ENCODE results near the gene INMT.
A peak's percentile ranks its signal among the peaks of the same experiment; 100 is the strongest.

The INMT gene

DNA sequence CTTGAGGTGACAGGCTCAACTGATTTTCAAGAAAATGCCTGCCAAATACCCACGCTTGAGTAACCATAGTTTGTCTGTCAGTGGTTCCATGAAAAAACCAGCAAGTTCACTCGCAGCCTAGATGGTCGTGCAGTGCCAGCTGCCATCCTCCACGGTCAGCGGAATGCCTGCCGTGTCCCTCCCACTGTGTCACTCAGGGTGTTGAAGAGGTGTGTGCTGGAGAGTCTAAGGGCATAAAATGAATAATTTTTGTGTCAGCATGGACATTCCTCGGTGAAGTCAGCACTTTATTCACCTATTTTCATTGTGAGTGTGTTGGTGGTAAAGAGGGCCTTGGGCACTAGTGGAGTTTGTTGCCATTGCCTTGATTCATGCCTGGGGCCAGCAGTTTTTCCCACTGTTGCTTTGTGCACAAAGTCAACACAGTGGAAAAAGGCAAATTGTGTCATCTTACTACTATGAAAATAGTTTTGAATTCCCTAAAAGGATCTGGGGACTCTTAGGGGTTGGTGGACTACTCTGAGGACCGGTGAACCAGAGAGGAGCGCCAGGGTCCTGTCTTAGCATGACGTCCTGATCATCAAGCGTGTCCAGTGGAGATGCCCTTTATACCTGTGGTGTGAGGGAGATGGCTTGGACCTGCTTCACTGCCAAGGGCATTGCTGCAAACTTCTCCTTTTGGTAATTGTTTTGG, 36.9 kb downstream of the INMT start:
- TF ChIP-seq, protein P1, sequence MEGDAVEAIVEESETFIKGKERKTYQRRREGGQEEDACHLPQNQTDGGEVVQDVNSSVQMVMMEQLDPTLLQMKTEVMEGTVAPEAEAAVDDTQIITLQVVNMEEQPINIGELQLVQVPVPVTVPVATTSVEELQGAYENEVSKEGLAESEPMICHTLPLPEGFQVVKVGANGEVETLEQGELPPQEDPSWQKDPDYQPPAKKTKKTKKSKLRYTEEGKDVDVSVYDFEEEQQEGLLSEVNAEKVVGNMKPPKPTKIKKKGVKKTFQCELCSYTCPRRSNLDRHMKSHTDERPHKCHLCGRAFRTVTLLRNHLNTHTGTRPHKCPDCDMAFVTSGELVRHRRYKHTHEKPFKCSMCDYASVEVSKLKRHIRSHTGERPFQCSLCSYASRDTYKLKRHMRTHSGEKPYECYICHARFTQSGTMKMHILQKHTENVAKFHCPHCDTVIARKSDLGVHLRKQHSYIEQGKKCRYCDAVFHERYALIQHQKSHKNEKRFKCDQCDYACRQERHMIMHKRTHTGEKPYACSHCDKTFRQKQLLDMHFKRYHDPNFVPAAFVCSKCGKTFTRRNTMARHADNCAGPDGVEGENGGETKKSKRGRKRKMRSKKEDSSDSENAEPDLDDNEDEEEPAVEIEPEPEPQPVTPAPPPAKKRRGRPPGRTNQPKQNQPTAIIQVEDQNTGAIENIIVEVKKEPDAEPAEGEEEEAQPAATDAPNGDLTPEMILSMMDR (IDR thresholded peaks at IDR 0.05; ENCODE audit: low read depth, low read length, missing control alignments) = no peak
- DNase-seq (ENCODE audit: extremely low read depth, low read depth) = no peak
- H3K4me3 ChIP-seq (replicated peaks; ENCODE audit: low read depth, low read length) = no peak overlapping the region

DNA sequence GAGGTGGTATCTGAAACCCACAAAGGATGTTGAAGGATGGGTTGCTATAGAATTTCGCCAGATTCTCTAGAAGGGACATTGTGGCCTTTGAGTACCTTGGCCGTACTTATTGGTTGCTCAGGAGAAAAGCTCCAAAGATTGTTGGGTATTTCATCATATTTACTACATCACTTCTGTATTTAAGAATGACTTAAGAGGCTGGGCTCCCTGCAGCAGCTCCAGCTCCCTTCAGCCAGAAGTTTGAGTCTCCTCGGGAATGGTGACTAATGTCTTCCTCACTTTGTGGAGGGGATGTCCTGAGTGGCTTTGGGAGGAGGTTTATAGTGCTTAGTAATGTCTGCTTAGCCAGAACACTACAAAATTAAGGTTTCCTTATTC, 37.4 kb downstream of the INMT start:
- no peak for DNase-seq (ENCODE audit: extremely low read depth, low read depth)

DNA sequence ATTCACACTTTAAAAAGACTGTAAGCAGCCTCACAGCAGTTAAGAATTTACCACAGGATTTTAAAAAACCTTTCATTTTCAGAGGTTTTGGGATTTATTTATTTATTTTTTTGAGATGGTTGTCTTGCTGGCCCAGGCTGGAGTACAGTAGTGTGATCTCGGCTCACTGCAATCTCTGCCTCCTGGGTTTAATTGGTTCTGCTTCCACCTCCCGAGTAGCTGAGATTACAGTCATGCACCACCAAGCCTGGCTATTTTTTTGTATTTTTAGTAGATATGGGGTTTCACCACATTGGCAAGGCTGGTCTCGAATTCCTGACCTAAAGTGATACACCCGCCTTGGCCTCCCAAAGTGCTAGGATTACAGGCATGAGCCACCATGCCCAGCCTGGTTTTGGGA, 38.4 kb downstream of the INMT start:
- H3K4me3 ChIP-seq (replicated peaks; ENCODE audit: low read depth, low read length) = no peak overlapping the region
- DNase-seq (ENCODE audit: extremely low read depth, low read depth) = no peak
- TF ChIP-seq, protein P1 (IDR thresholded peaks at IDR 0.05; ENCODE audit: low read depth, low read length, missing control alignments) = no peak

More for the DNA sequence above, 37.4 kb downstream of the INMT start:
- no peak overlapping the region for H3K4me3 ChIP-seq (replicated peaks; ENCODE audit: low read depth, low read length)
- TF ChIP-seq, protein P1 (IDR thresholded peaks at IDR 0.05; ENCODE audit: low read depth, low read length, missing control alignments) = no peak

DNA sequence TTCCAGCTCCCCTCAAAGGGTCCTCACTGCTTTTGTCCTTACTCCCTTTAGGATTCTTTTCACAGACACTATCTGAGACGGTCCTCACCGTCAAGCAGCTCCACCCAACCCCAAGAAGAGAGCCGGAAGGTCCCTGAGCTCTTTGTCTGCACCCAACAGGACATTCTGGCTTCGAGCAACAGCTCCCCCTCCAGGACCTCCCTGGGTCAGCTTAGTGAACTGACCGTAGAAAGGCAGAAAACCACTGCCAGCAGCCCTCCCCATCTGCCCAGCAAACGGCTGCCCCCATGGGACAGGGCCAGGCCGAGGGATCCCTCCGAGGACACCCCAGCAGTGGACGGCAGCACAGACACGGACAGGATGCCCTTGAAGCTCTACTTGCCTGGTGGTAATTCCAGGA, 39.2 kb downstream of the INMT start:
- TF ChIP-seq, protein P1 (IDR thresholded peaks at IDR 0.05; ENCODE audit: low read depth, low read length, missing control alignments) = no peak
- DNase-seq (ENCODE audit: extremely low read depth, low read depth) = no peak

DNA sequence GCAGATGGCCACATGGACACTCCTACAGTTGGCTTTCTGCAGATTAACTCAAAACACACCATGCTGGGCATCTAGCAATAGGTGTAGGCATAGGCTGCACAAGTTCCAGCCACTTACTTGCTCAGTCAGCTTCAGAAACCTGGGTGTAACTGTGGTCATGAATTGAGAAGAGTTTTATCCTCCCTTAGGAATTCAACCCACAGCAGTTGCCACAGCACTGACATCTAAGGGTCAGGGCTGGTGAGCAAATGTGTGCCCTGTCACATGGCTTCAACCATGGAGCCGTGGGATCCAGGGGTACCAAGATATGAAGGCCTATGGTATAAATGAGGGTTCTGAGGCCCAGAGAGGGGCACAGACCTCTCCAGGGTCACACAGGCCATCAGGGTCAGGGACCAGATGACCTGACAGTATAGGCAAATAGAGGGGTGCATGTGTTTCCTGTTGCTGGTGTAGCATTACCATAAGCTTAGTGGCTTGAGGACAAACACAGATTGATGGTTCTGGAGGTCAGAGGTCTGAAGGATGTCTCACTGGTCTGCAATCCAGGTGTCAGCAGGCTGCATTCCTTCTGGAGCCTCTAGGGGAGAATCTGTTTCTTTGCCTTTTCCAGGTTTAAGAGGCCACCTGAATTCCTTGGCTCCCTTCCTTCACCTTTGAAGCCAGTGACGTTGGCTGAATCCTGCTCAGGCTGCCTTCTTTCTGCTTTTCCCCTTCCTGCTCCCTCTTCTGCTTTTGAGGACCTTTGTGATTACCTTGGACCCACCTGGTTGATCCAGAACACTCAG, 43.4 kb downstream of the INMT start:
- DNase-seq (ENCODE audit: extremely low read depth, low read depth) = no peak
- TF ChIP-seq, protein P1 (IDR thresholded peaks at IDR 0.05; ENCODE audit: low read depth, low read length, missing control alignments) = no peak
- H3K4me3 ChIP-seq (replicated peaks; ENCODE audit: low read depth, low read length) = no peak overlapping the region

More for the DNA sequence above, 39.2 kb downstream of the INMT start:
- H3K4me3 ChIP-seq (replicated peaks; ENCODE audit: low read depth, low read length) = no peak overlapping the region

DNA sequence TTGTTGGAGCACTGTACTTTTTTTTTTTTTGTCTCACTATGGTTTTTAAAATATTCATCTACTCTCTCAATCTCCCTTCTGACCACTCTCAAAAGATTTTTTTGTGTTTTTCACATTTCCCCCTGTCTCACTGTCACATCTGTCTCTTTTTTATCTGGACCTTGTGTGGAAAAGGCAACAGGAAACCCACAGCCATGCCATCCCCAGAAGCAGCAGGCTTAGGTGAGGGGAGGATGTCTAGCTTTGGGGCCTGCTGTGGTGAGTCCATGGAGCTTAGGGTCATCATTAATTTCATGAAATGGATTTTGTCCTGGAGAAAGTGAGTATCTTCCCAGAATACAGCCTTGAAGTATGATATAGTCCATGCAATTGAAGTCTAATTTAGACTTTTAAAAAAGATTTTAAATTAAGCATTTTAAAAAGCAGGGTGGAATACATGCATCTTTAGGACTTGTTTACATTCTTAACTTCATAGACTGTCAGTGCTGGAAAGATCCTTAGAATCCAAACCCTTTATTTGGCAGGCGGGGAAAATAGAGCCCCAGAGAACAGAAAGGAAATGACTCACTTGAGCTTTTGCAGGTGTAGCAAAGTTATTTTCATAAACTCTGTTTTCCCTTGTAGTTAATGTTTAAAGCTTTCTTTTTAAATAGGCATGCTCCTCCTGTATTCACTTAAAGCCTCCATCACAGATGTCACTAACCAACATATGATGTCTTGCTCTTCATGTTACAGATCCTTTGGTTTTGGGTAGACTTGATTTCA, 44.4 kb downstream of the INMT start:
- H3K4me3 ChIP-seq (replicated peaks; ENCODE audit: low read depth, low read length) = no peak overlapping the region
- TF ChIP-seq, protein P1 (IDR thresholded peaks at IDR 0.05; ENCODE audit: low read depth, low read length, missing control alignments) = no peak
- DNase-seq (ENCODE audit: extremely low read depth, low read depth) = peak; percentile 60
